NCI-H2227 (cell line): ENCODE results near the gene PLGLB1.
"Not testable (repeated sequence)": the region's sequence is repeated elsewhere in the genome, so short reads cannot be mapped to it uniquely, and the experiment has no call there.

Experiments
- DNase-seq: peaks from one replicate; lab custom pipeline; 2025; ENCODE audit not compliant: unreplicated experiment; lab: John Stamatoyannopoulos, UW

The PLGLB1 gene

GRCh38 chr2:87021744-87022143, at the start of gene PLGLB1:
PLGLB1 (minus strand) TSS chr2:87021844; CDS start chr2:87021783, 61 bp downstream.
- DNase-seq: not testable (repeated sequence)

GRCh38 chr2:87064305-87064704, 42.7 kb upstream of the PLGLB1 start:
- not testable (repeated sequence) for DNase-seq

GRCh38 chr2:87063431-87063830, 41.8 kb upstream of the PLGLB1 start:
- DNase-seq: not testable (repeated sequence)

- DNase-seq: not testable (repeated sequence)
These were observed 39.9 kb upstream of the PLGLB1 start for GRCh38 chr2:87061519-87061918.

GRCh38 chr2:87057606-87058005, 36.0 kb upstream of the PLGLB1 start:
- DNase-seq: not testable (repeated sequence)

GRCh38 chr2:87056843-87057242, 35.2 kb upstream of the PLGLB1 start:
- not testable (repeated sequence) for DNase-seq

- DNase-seq: not testable (repeated sequence)
These were observed 34.8 kb upstream of the PLGLB1 start for GRCh38 chr2:87056435-87056834.

GRCh38 chr2:87054375-87054774, 32.7 kb upstream of the PLGLB1 start:
- DNase-seq: not testable (repeated sequence)

GRCh38 chr2:87041321-87041978, 19.8 kb upstream of the PLGLB1 start:
- DNase-seq: not testable (repeated sequence)

- not testable (repeated sequence) for DNase-seq
These were observed 7.0 kb upstream of the PLGLB1 start for GRCh38 chr2:87028607-87029006.

- DNase-seq: not testable (repeated sequence)
These were observed 5.2 kb upstream of the PLGLB1 start for GRCh38 chr2:87026816-87027215.

GRCh38 chr2:87025927-87026326, 4.3 kb upstream of the PLGLB1 start:
- not testable (repeated sequence) for DNase-seq

- DNase-seq: not testable (repeated sequence)
These were observed 2.5 kb upstream of the PLGLB1 start for GRCh38 chr2:87023988-87024615.

GRCh38 chr2:87021043-87021442, 601 bp downstream of the PLGLB1 start:
- not testable (repeated sequence) for DNase-seq

GRCh38 chr2:87019053-87019452, 2.6 kb downstream of the PLGLB1 start:
- not testable (repeated sequence) for DNase-seq

GRCh38 chr2:87014489-87015169, 7.0 kb downstream of the PLGLB1 start:
- DNase-seq: not testable (repeated sequence)

GRCh38 chr2:87004398-87004797, 17.2 kb downstream of the PLGLB1 start:
- not testable (repeated sequence) for DNase-seq
